ENCODE measurements around the gene SLIT3.

GRCh38 chr5:168960497-168960896 is 340.4 kb downstream of the SLIT3 start:
- TF ChIP-seq ZNF263 (CRISPR knock-in tag; IDR thresholded peaks at IDR 0.05; ENCODE audit: borderline replicate concordance) (no peak), SIN3B (IDR thresholded peaks at IDR 0.05; ENCODE audit: low read depth) (no peak), FOXA1 (IDR thresholded peaks at IDR 0.05; ENCODE audit: borderline replicate concordance) (no peak), ZNF778 (CRISPR knock-in tag; IDR thresholded peaks at IDR 0.05) (no peak), CTCF (IDR thresholded peaks at IDR 0.05 in 2 of 3, conservative IDR thresholded peaks at IDR 0.05 in 1 of 3; ENCODE audit: insufficient read depth in 2 of 3, low read depth in 1 of 3, low read length in 3 of 3) (no peak), DACH1 (IDR thresholded peaks at IDR 0.05; ENCODE audit: partially characterized antibody) (no peak), TAF1 (IDR thresholded peaks at IDR 0.05; ENCODE audit: control insufficient read depth, extremely low read depth, insufficient read depth, low read length, severe bottlenecking) (no peak), CHD1 (IDR thresholded peaks at IDR 0.05; ENCODE audit: low read length) (no peak), FOXK1 (CRISPR knock-in tag; IDR thresholded peaks at IDR 0.05; ENCODE audit: borderline replicate concordance) (no peak), MBD1 (CRISPR knock-in tag; IDR thresholded peaks at IDR 0.05) (no peak), MECOM (CRISPR knock-in tag; IDR thresholded peaks at IDR 0.05) (no peak)
